ENCODE measurements around the gene CCNE1.

DNA sequence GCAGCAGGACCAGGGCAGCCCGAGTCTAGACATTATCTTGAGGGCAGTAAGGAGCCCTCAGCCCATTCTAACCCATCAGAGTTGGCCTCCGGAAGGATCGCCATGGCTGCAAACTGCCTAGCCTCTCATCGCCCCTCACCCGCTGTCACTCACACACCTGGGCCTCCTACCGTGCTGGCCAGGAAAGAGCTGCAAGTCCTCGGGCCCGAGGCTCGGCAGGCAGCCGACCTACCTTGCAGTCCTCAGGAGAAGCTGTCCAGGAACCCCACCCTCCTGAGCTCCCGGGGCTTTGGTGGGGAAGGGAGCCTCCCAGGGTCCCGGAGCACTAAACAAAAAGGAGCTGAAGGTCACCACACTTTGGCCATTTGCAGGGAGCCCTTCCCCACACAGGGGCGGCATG lies 46.8 kb downstream of the CCNE1 start:
- TF ChIP-seq POLR2A (IDR thresholded peaks at IDR 0.05; ENCODE audit: low read depth, low read length) = no peak
- no peak for TF ChIP-seq TAF1 (IDR thresholded peaks at IDR 0.05; ENCODE audit: low read depth, low read length)

All from GM12891 (cell line).